Measurements from ENCODE around the gene FLNB. TPM values are rescaled to one million over a fixed set of nuclear protein-coding genes. Genes with fewer than 3 reads are reported as not detected.

FLNB gene
- total and polyA plus RNA-seq, 8 donors: 80.1 to 126 (median 93.3) TPM

GRCh38 chr3:58028902-58029301, 20.7 kb downstream of the FLNB start:
- TF ChIP-seq, protein P1, sequence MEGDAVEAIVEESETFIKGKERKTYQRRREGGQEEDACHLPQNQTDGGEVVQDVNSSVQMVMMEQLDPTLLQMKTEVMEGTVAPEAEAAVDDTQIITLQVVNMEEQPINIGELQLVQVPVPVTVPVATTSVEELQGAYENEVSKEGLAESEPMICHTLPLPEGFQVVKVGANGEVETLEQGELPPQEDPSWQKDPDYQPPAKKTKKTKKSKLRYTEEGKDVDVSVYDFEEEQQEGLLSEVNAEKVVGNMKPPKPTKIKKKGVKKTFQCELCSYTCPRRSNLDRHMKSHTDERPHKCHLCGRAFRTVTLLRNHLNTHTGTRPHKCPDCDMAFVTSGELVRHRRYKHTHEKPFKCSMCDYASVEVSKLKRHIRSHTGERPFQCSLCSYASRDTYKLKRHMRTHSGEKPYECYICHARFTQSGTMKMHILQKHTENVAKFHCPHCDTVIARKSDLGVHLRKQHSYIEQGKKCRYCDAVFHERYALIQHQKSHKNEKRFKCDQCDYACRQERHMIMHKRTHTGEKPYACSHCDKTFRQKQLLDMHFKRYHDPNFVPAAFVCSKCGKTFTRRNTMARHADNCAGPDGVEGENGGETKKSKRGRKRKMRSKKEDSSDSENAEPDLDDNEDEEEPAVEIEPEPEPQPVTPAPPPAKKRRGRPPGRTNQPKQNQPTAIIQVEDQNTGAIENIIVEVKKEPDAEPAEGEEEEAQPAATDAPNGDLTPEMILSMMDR (IDR thresholded peaks at IDR 0.05): no peak
- no peak for ATAC-seq

DNA sequence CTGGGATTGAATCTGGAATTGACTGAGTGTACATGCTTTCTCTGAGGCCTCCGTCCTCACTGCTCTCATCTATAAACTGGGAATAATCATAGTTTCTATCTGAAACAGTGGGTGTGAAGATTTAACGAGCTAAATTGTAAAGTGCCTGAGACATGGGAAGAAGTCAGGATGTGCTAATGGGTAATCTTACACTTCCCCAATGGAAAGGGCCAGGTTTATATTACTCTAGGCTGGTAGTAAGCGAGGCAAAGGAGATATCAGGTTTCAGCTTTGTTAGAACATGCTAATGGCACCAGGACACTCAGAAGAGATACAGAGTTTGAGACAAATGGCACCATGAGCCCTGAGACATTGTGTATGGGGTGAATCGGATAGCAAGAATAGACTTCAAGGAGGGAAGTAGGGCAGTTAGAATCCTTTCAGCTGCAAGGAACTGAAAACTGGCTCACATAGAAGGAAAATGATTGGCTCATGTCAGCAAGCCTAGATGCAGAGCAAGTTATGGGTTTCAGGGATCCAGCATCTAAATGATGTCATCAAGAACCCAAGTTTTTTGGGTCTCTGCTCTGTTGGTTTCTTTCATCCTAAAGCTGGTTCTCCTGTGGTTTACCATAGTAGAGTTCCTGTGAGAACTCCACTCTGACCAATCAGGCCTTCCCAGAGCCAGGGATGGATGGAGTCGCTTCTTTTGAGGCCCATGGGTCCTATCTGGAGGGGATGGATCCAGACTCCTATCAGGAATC, 21.8 kb downstream of the FLNB start:
- no peaks in the 10 kb centered on the region for H3K36me3 ChIP-seq

More at GRCh38 chr3:58028902-58029301, 20.7 kb downstream of the FLNB start:
- DNase-seq: no peak
- peaks cover 4 to 11% of the 10 kb centered on the region in 2 donors for H3K4me1 ChIP-seq
- no peaks in the 10 kb centered on the region for H3K36me3 ChIP-seq
- H3K9me3 ChIP-seq: no peaks in the 10 kb centered on the region
- no peaks in the 10 kb centered on the region for H3K27me3 ChIP-seq
- H3K4me3 ChIP-seq: no peak overlapping the region
- intact Hi-C loops (cut with DNase I): no loop called here
- no peak overlapping the region for H3K27ac ChIP-seq

DNA sequence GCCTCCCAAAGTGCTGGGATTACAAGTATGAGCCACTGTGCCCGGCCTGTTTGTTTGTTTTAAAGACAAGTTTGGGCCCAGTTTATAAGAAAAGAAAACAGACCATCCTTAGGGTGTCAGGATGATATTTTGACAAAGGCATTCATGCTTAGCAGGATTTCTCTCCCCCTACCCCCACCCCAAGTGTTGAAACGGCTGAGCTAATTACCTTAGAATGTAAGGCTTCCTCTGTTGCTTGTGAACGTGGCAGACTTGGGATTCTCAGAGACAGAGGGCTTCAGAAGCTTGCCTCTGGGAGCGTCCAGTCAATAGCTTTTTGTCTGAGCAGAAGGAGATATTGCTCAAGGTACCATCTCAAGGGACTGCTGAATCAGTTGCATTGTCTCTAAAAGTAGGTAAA, 24.0 kb downstream of the FLNB start:
- DNase-seq (no peak), ATAC-seq (no peak)
- no peak overlapping the region for H3K27ac ChIP-seq
- no peaks in the 10 kb centered on the region for H3K27me3 ChIP-seq
- intact Hi-C loops (cut with DNase I): no loop called here
- no peaks in the 10 kb centered on the region for H3K36me3 ChIP-seq
- H3K9me3 ChIP-seq: no peaks in the 10 kb centered on the region
- peaks cover 0 to 5% of the 10 kb centered on the region in 2 donors for H3K4me1 ChIP-seq
- TF ChIP-seq, protein P1 (IDR thresholded peaks at IDR 0.05): no peak
- H3K4me3 ChIP-seq: no peak overlapping the region

More for the DNA sequence above, 21.8 kb downstream of the FLNB start:
- no peak for ATAC-seq
- no peak for DNase-seq
- H3K9me3 ChIP-seq: no peaks in the 10 kb centered on the region
- no peak overlapping the region for H3K27ac ChIP-seq
- TF ChIP-seq, protein P1 (IDR thresholded peaks at IDR 0.05): no peak
- peaks cover 4 to 11% of the 10 kb centered on the region in 2 donors for H3K4me1 ChIP-seq
- H3K27me3 ChIP-seq: no peaks in the 10 kb centered on the region
- intact Hi-C loops (cut with DNase I): no loop called here
- no peak overlapping the region for H3K4me3 ChIP-seq

DNA sequence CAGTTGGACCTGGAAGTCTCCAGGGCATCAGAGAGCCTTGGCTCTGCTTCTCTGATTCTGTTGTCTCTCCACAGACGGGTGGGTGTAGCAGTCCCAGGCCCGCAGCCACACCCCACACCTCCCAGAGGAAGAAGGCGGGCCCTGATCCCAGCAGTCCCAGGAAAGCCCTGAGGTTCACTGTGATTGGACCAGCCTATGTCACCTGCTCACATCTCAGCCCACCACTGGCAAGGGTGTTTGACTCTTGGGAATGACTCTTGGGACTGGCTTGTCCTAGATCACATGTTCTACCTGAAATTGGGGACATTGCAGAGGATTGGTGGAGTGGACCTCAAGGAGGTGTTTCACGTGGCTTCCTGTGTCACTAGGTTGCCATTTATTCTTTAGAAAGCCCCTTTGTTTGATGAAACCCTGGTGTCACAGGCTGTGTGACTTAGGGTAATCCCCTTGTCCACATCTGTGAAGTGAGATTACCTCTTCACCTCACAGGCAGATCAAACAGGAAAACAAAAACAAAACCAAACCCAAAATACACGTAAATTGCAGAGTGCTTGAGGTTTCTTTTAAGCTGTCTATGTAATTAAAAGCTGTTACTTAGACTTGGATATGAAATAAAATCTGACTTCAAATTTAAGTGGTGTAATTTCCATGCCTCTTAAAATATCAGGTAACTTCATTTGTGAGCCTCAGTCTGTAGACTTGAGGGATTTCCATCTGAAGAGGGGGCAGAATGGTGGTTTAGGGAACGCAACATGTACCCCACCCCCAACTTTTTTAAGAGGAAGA, 26.7 kb downstream of the FLNB start:
- intact Hi-C loops (cut with DNase I): no loop called here
- ATAC-seq: no peak
- Histone ChIP-seq H3K27ac (no peak overlapping the region), H3K9me3 (no peaks in the 10 kb centered on the region), H3K4me3 (no peak overlapping the region), H3K4me1 (peaks cover 5 to 8% of the 10 kb centered on the region in 2 donors), H3K36me3 (no peaks in the 10 kb centered on the region), H3K27me3 (no peaks in the 10 kb centered on the region)
- TF ChIP-seq, protein P1 (IDR thresholded peaks at IDR 0.05): no peak
- DNase-seq: no peak

Data from left lung (tissue), 10 donors.